Kasumi-1 (cell line): ENCODE results near the gene CLPTM1L.

ENCODE experiments used
- DNase-seq, 2 experiments: peaks; one replicate each; lab custom pipeline; 2025; lab: John Stamatoyannopoulos, UW

Gene CLPTM1L, protein sequence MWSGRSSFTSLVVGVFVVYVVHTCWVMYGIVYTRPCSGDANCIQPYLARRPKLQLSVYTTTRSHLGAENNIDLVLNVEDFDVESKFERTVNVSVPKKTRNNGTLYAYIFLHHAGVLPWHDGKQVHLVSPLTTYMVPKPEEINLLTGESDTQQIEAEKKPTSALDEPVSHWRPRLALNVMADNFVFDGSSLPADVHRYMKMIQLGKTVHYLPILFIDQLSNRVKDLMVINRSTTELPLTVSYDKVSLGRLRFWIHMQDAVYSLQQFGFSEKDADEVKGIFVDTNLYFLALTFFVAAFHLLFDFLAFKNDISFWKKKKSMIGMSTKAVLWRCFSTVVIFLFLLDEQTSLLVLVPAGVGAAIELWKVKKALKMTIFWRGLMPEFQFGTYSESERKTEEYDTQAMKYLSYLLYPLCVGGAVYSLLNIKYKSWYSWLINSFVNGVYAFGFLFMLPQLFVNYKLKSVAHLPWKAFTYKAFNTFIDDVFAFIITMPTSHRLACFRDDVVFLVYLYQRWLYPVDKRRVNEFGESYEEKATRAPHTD

DNA sequence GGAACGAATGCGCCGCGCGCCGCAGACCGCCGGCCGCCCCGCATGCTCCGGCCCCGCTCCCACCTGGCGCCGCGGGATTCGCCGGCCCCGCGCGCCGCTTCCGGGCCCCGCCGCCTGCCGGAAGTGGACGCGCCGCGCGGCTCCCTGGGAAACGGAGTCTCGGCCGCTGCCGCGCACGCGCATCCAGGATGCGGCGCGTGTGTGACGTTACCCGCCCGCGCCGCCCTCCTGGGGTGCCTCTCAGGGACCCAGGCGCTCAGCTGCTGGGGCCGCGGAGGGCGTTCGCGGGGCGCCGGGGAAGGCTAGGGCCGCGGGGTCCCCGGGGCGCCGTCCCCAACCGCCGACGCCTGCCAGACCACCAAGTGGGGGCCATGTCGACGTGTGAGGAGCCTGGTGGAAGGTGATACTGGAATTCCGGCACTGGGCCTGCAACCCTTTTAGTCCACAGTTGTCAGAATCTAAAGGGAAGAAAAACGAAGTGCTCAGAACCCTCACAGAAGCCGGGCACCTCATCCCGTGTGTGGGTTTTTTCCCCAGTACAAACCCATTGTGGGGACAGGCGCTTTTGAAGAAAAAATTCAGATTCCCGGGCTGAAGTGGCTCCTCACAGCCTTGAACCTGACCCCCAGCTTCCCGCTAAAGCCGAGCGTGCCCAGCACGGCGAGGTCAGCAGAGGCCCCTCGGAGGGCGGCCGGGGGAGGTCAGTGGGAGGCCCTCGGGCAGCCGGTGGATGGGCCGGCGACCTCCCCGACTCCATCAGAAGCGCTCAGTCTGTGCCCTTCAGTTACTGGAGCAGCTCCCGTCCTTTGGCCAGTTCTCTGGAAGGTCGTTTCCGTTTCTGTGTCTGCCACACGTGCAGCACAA, at the start of gene CLPTM1L:
Gene CLPTM1L, minus strand, starts transcription at position 125 of the 864 bp plus-strand sequence. CDS start 258 bp downstream, outside the sequence.
- peak; percentile 73 to 78 for DNase-seq

DNA sequence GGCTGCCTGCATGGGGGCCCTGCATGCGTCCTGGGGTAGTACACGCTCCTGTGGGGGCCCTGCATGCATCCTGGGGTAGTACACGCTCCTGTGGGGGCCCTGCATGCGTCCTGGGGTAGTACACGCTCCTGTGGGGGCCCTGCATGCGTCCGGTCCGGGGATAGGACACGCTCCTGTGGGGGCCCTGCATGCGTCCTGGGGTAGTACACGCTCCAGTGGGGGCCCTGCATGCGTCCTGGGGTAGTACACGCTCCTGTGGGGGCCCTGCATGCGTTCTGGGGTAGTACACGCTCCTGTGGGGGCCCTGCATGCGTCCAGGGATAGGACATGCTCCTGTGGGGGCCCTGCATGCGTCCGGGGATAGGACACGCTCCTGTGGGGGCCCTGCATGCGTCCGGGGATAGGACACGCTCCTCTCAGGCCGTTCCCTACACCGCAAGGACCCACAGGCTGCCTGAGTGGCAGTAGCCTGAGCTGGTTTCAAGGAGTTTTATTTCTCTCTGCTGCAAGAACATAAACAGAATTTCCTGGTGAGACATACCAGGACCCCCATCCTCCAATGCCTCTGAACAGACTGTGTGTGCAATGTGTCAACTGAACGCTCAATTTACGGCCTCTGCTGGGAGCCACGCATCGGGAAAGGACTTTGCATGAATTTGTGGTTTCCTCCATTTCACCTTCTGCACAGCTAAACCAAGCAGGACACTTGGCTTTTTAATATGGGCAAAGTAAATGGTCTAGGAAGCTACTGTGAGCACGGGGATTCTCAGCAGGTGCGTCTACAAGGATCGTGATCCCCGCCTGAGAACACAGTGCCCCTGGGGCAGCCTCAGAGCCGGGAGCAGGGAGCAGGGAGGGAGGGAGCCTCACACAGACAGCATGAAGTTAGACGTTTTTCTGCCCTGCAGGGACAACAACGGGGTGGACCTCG, 48.9 kb upstream of the CLPTM1L start:
- DNase-seq = no peak

DNA sequence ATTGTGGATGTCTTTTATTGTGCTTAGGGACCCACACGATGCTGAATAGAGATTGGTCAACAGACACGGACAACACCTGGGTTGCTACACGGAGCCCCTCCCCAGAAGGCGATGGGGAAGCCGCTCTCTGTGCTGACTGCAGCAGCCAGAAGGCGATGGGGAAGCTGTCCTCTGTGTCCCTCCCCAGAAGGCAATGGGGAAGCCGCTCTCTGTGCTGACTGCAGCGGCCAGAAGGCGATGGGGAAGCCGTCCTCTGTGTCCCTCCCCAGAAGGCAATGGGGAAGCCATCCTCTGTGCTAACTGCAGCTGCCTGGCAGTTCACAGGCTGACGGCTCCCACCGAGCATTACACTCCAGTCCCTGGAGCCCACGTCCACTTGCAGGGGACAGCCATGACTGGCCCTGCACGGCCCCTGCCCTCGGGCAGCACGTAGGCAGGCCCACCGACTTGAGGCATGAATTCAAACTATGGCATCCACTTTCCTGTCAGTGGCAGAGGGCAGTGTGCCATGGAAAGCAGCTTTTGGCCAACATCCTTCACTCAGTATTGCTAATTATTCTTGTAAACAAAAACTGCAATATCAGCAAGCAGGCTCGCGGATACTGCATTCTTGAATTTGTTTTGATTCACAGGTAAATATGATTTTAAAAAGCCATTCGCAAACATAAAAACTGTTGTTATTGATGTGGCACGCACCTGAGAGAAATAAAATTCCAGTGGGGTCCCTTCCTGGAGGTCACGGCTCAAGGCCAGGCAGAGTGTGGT, 48.1 kb upstream of the CLPTM1L start:
- DNase-seq = no peak

DNA sequence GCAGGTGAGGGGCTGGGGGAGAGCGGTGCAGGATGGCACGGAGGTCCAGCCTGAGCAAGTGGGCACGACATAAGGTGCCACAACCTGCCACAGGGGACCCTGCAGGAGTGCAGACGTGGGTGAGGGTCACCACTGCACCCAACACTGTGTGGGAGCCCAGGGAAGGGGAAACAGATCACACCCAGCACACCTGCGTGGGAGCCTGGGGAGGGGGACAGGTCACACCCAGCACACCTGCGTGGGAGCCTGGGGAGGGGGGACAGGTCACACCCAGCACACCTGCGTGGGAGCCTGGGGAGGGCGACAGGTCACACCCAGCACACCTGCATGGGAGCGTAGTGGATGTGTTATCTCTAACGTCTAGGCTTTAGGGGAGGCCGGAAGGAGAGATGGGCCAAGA, 47.4 kb upstream of the CLPTM1L start:
- DNase-seq = no peak

DNA sequence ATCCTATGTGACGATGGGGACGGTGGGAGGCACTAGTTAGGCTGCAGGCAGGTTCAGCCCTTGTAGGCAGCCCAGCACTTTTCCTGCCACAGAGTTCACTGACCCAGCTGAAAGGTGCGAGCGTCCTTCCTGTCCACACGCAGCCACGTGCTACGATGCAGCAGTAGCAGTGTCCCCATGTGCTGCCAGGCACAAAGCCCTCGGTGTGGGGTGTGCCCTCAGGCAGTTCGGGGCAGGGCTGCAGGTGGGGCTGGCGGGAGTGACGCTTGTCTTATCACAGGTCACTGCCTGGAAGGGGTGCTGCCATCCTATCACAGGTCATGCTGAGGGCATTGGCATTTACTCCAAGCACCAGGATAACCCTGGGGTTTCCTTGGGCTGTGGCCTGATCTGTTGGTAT, 46.8 kb upstream of the CLPTM1L start:
- no peak for DNase-seq

DNA sequence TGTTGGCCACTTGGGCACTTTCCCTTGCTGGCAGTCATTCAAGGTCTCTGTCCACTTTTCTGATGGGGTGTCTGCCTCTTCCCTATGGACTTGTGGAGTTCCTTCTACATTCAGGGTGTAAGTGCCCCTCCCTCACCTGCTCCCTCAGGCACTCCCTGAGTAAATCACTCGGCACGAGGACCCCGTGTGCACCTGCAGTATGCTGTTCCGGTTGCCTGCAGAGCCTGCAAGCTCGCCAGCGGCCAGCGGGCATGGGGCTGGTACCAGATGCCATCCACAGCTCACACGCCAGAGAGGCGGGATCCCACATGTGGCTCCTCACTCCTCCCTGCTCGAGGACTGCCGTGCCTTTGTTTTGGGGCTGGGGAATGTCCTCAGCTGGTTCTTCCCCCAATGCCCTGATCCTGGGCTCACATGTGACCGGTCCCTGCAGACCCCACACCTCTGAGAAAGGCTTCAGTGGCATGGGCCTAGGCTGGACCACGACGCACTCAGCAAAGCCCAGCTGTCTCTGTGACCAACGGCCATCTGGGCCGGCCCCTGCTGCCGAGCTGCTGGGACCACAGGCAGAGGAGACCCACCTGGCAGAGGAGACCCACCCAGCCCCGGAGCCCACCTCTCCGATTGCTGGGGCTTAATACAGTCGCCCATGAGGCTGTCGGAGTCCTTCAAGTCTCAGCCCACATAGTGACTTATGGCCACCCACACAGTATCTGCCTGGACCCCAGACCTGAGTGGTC, 46.1 kb upstream of the CLPTM1L start:
- no peak for DNase-seq

DNA sequence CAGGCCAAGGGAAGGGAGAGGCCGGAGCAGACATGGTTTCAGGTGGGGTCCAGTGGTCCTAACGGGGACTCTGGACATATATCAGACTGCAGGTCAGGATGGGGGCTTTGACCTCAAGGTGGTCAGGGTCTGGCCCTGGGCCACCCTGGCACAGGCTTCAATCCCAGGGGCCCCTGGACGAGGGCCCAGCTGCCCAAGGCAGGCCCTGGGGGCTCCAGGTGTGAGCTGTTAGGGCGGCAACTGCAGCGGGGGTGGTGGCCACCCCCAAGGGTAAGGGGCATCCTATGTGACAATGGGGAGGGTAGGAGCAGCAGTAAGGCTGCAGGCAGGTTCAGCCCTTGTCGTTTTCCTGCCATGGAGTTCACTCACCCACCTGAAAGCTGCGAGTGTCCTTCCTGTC, 45.4 kb upstream of the CLPTM1L start:
- DNase-seq = no peak

DNA sequence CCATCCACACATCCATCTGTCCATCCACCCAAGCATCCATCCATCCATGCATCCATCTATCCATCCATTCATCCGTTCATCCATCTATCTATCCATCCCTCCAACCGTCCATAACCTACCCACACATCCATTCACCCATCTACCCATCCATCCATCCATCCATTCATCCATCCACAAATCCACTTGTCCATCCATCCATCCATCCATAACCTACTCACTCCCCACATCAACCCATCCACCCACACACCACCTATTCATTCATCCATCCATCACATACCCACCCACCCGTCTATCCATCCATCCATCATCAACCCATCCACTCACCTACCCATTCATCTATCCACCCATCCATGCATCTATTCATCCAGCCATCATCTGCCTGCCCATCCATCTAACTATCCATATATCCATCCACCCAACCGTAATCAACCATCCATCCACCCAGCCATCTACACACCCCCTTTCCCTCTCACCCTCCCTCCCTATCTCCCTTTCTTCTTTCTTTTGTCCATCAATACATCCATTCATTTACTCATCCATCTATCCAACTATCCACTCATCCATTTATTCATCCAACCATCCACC, 43.6 kb upstream of the CLPTM1L start:
- no peak for DNase-seq

DNA sequence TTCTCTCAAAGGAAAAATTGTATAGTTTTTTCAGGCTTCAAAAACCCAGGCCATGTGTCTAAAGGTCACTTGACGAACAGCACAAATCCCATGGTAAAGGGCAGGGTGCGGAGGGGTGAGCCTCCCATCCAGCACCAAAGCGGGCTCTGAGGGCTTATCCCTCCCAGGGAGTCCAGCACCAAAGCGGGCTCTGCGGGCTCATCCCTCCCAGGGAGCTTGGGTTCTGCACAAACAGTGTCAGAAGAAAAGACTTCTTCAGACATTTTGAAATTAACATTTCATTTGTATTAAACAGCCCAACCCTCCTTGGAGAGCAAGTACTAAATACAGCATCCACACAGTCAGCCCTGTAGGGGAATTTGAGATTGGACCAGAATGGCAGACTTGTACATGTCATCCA, 43.0 kb upstream of the CLPTM1L start:
- DNase-seq = no peak

DNA sequence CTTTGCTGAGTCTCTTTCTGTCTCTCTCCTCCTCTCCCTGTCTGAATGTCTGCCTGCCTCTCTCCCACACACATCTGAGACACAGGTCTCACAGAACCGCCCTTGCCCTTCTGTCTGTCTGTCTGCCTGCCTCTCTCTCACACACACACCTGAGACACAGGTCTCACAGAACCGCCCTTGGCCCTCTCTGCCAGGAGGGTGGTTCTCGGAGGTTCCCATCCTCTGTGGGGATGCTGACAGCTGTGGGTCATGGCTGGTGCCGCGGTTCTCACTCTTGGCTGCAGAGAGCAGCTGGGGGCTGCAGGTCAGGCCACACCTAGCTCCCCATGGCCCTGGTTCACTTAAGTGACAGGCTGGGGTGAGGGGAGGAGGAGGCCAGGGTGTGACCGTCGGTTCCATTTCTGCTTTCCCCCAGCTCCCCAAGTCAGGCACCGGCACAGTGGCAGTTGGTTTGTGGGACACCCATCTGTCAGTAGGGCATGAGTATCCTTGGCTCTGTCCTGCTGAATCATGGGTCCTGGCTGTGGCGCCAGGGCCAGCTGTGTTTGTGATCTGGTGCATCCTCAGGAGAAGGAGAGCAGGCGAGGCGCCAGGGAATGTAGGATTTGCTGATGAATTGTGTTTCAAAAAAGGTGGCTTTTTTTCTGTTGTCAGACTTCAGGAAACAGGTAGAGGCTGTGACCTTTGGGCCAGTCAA, 42.3 kb upstream of the CLPTM1L start:
- DNase-seq = no peak

DNA sequence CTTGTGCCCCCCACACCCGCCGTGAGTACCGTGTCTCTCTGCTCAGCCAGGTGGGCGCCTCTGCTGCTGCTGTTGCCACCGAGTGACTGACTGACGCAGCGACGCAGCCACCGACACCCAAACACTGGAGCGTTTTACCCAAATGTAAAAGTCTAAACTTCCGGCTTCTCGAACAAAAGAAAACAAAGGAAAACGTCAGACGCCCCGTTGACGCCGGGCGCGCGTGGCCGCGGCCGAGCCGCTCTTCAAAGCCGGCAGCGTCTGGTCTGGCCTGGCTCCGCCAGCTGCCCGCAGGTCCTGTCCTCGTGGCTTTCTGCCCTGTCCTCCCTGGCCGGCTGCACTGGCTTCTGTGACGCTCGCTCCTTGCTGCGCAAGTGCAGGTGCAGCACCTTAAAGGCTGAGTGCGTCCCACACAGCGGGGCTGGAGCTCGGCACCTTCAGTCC, 41.4 kb upstream of the CLPTM1L start:
- no peak for DNase-seq

DNA sequence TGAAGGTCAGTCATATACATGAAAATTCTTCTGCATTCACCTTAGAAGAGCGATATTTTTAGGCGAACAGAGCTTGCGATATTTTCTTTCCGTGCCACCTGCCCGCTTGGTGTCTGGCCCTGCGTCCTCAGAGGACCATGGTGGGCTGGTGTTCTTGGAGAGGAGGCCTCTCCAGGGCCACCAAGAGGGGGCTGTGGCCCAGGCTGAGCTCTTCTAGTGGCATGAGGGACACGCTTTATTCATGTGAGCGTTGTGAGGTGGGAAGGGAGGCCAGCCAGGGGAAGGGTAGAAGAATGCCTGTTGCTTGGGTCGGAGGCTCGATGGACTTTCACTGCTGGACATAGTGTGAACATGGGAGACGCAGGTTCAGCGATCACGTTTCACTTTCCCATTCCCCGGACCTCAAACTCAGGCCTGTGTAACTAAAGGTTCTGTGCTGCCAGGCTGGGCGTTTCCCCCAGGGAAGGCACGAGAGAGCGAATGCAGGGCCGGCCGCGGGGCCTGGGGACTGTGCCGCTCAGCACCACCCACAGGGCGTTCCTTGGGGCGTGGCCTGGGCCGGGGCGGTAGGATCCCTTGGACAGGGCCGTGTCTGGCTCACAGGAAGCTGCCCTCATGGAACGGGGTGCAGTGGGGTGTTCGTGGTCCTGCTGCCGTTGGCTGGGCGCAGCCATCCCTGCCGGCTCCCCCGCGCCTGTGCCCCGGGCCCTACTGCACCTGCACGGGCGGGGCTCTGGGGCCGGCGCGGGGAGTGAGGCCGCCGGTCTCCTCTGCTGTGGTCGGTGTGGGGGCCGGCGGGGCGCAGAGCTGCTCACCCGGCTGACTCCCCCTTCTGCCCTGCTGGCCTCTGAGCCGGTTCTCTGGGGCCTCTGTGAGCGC, 40.7 kb upstream of the CLPTM1L start:
- DNase-seq = peak; percentile 32 to 51

DNA sequence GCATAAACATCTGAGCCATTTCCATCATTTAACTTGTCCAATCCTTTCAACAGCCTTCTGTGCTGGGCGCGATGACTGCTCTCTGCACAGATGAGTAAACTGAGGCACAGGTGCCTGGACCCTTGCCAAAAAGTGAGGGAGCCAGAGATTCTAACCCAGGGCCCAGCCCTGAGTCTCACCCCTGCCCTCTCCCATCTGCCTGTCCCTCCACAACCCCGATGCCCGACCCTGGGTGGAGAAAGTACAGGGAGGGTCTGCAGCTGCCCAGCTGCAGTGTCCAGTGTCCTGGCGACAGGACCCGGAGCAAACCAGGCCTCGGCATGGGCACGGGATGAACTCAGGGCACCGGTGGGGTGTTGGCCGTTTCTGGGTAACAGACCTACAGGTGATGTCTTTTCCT, 39.6 kb upstream of the CLPTM1L start:
- DNase-seq = no peak

DNA sequence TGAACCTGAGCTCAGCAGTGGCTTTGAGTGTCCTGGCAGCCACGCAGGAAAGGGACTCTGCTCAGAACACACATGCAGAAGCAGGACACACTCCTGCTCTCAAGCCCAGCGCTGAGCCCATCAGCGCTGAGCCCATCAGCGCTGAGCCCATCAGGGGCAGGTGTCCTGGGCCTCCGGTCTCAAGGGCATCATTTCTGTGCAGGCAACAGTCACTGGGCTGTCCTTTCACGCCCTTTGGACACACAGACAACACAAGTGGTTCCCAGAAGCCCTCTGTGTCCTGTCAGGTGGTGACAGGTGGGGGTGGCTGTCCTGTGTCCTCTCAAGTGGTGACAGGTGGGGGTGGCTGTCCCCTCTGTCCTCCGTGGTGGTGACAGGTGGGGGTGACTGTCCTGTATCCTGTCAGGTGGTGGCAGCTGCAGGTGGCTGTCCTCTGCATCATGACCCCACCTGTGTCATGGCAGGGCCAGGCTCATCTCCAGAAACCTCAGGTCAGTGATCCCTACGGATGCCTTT, 39.0 kb upstream of the CLPTM1L start:
- DNase-seq = no peak

DNA sequence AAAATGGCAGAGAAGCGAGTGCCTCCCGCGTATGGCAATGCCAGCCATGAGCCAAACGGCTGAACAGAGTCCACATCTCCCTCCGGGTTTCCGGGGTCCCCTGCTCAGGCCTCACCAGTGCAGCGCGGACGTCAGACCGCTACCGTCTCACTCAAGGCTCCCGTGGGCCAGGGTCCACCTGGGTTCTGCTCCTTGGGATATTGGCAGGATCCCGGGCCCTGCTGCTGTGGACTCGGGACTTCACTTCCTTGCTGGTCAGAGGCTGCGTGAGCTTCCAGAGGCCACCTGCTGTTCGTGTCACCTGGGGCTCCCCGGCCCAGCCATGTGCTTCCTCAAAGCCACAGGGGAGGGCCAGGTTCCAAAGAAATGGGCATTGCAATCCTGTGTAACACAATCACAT, 38.4 kb upstream of the CLPTM1L start:
- no peak for DNase-seq

DNA sequence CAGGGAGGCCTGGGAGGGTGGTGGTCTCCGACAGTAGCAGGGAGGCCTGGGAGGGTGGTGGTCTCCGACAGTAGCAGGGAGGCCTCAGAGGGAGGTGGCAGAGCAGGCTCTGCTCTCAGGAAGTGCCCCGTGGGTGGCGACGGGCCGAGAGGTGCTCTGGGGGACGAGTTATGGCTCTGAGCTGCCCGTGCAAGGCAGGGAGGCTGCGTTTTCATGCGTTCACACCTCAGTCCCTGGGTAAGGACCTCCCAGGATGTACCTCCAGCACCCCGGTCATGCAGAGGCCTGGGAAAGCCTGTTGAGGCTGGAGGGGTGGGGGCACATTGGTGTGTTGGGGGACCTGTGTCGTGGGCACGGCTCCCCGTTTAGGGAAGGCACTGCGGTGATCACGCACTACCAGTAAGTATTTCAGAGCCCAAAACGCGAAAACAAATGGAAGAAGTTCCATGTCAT, 37.4 kb upstream of the CLPTM1L start:
- DNase-seq = no peak

DNA sequence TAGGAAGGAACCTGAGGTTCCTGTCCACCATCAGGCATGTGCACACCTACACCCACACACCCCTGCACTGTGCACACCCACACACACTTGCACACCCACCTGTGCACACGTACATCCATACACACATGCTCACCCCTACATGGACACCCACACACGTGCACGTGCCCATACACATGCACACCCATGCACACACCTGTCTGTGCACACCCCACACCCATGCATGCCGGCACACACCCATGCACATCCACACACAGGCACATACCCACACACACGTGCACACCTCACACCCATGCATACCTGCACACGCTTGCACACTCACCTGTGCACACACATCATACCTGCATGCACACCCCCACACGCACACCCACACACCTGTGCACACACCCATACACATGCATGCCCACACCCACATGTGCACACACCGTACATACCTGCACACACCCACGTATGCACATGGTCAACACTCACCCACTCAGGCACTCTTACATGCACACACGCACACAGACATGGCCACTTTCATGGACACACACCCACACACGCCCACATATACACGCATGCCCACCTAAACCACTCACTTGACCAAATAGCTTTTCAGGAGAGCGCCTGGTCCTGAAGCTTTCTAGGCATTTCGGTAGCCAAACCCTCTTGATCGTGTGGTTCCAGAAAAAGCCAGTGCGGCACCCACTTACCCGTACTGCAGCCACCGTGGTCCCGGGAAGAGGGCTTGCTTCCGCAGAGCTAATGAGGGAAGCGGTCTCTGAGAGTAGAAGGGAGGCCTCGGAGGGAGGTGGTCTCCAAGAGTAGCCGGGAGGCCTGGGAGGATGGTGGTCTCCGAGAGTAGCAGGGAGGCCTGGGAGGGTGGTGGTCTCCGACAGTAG, 36.7 kb upstream of the CLPTM1L start:
- no peak for DNase-seq
